ENCODE measurements around the gene CNGA1. TPM values are rescaled to one million over a fixed set of nuclear protein-coding genes. Genes with fewer than 3 reads are reported as not detected.

CNGA1 gene
- total RNA-seq, result 1 to 10 TPM in 3 of 6 donors, under 1 TPM in 3; 0.67 to 3.2 (median 1.3) TPM
- 1 to 10 TPM in 1 of 2 donors, under 1 TPM in 1; 0.99 to 2.1 TPM for polyA plus RNA-seq

- Histone ChIP-seq H3K4me3 (peak within 1 kb of the TSS; percentile 59 to 71 (median 66)), H3K9me3 (no peaks in the 10 kb centered on the region), H3K27ac (peak within 1 kb of the TSS; percentile 43 to 86 (median 68)), H3K36me3 (no peaks in the 10 kb centered on the region), H3K27me3 (no peaks in the 10 kb centered on the region), H3K4me1 (no peaks in the 10 kb centered on the region)
- DNase-seq, result peak; percentile 86 to 96 (median 90)
- no peak for FAIRE-seq
- ATAC-seq, result peak; percentile 98 to 99 (median 98)
- 0 to 1% methylated on average over 51 to 60 of the region's 60 CpGs for WGBS, 2 donors
- no peak for TF ChIP-seq CTCF (IDR thresholded peaks at IDR 0.05)
- intact Hi-C loops (cut with DNase I), result loop anchor here in 1 of 3 donors (10.0 kb wide), 1 partner anchor 68 kb away; no protein-coding TSS in a partner anchor
Measured at GRCh38 chr4:48016141-48017107, at the start of gene CNGA1, which contains the start of gene NIPAL1. Gene CNGA1, minus strand, starts transcription at chr4:48016681. Its CDS starts 63,992 bp downstream, at chr4:47952689. Gene NIPAL1, plus strand, starts transcription at chr4:48016772. Its CDS starts 68 bp downstream, at chr4:48016840.

GRCh38 chr4:48065587-48066052 is 49.1 kb upstream of the CNGA1 start:
- intact Hi-C loops (cut with DNase I), result no loop called here
- Histone ChIP-seq H3K27ac (no peak overlapping the region), H3K4me3 (no peak overlapping the region), H3K36me3 (no peaks in the 10 kb centered on the region), H3K27me3 (no peaks in the 10 kb centered on the region), H3K4me1 (no peaks in the 10 kb centered on the region), H3K9me3 (no peaks in the 10 kb centered on the region)
- TF ChIP-seq CTCF (IDR thresholded peaks at IDR 0.05), result no peak
- DNase-seq, result no peak
- WGBS, 2 donors, result 93 to 100% methylated on average over 1 of the region's 1 CpG
- ATAC-seq, result no peak
- no peak for FAIRE-seq

GRCh38 chr4:48064349-48064748 is 47.9 kb upstream of the CNGA1 start:
- no peak for TF ChIP-seq CTCF (IDR thresholded peaks at IDR 0.05)
- intact Hi-C loops (cut with DNase I), result no loop called here
- DNase-seq, result no peak
- H3K27me3 ChIP-seq, result no peaks in the 10 kb centered on the region
- no peaks in the 10 kb centered on the region for H3K36me3 ChIP-seq
- WGBS, 2 donors, result 79 to 82% methylated on average over 3 of the region's 3 CpGs
- H3K27ac ChIP-seq, result no peak overlapping the region
- H3K4me3 ChIP-seq, result no peak overlapping the region
- no peaks in the 10 kb centered on the region for H3K4me1 ChIP-seq
- H3K9me3 ChIP-seq, result no peaks in the 10 kb centered on the region
- no peak for FAIRE-seq
- no peak for ATAC-seq

- TF ChIP-seq CTCF (IDR thresholded peaks at IDR 0.05), result no peak
- WGBS, 2 donors, result 65% methylated on average over 5 of the region's 5 CpGs
- Histone ChIP-seq H3K27ac (no peak overlapping the region), H3K9me3 (no peaks in the 10 kb centered on the region), H3K4me1 (no peaks in the 10 kb centered on the region), H3K36me3 (no peaks in the 10 kb centered on the region), H3K27me3 (no peaks in the 10 kb centered on the region), H3K4me3 (no peak overlapping the region)
- intact Hi-C loops (cut with DNase I), result no loop called here
- ATAC-seq (no peak), DNase-seq (no peak), FAIRE-seq (no peak)
Measured at GRCh38 chr4:48058617-48059530, 42.4 kb upstream of the CNGA1 start.

All from pancreas (tissue), 10 donors.